Sciatic nerve (tissue), 2 donors: ENCODE results near the gene TADA3. TPM values are rescaled to one million over a fixed set of nuclear protein-coding genes. Genes with fewer than 3 reads are reported as not detected.

Experiments used
- ATAC-seq: fragments of 200-7000 bp; cut with Tn5 transposase; one replicate; pipeline ENCODE4 v1.9.1; 2020; ENCODE audit warnings: mild to moderate bottlenecking, moderate library complexity
- DNase-seq: peaks from one replicate; pipeline ENCODE4 v3.0.0-alpha.2; 2020; ENCODE audit warnings: low spot score
- intact Hi-C: fragments of 100-400 bp; cut with DNase I; formaldehyde crosslinking; loops from one replicate; pipeline ENCODE4 v1.14.2; 2022
- total RNA-seq: library from RNA; stranded (reverse); fragmentation: NEBNext Ultra II Directional; extraction: Animal tissue kit (Norgen Biotek cat#: 25700); gene quantifications from one replicate; pipeline ENCODE4 v1.2.1, GENCODE V29; 2021
- donor health status: DM: no; HTN: no; CAD: no.
- donor health status: DM: no; HTN: no; CAD: no.

TADA3 gene
- total RNA-seq, 1 donor from 2014 or later: 43.1 TPM

DNA sequence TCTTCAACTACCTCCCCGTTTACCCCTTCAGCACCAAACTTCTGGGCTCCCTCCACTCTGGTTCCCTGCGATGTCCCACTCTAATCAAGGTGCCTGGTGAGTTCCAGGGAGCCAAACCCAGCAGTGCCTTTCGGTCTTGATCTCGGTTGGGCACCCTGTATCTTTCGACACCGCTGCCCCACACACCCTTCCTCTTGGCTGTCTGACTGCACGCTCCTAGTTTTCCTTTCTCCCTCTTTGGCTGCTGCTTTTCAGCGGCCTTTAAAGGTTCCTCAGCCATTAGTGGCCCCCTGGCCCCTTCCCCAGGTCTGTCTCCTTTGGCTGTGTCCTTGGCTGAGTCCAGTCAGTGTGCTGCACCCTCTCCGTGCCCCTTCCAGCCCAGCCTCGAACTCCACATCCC is 18.6 kb upstream of the TADA3 start:
- intact Hi-C loops: no loop called here
- ATAC-seq (peak; percentile 9), DNase-seq (no peak)

- ATAC-seq: peak; percentile 33
- intact Hi-C loops: no loop called here
- no peak for DNase-seq
These were observed 18.1 kb upstream of the TADA3 start for GRCh38 chr3:9810433-9810770.

- DNase-seq (peak; percentile 89), ATAC-seq (peak; percentile 84)
- intact Hi-C loops: no loop called here
These were observed 17.6 kb upstream of the TADA3 start, which contains the start of gene TTLL3 for GRCh38 chr3:9809615-9810432. Gene TTLL3 (plus strand): TSS chr3:9810262. CDS start chr3:9810662, 400 bp downstream.

DNA sequence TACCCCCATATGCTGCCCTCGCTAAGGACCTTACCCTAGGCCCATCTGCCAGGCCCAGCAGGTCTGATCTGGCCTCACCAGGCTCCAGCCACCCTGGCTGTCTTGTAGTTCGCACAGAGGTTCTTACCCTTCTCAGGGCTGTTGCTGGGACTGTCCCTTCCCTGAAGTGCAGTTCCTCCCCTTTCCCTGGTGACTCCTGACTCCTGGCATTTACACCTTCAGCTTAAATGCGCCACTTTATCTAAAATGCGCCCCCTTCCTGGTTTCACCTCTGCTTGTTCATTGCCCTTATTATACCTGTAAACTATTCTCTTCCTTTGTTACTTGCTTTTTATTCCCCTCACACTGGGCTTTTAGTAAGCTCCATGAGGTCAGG is 17.0 kb upstream of the TADA3 start:
- DNase-seq (no peak), ATAC-seq (peak; percentile 20)
- intact Hi-C loops: no loop called here

- DNase-seq (no peak), ATAC-seq (no peak)
- intact Hi-C loops: no loop called here
These were observed 16.2 kb upstream of the TADA3 start for GRCh38 chr3:9808345-9809037.

- intact Hi-C loops: no loop called here
- DNase-seq (no peak), ATAC-seq (no peak)
These were observed 15.7 kb upstream of the TADA3 start for GRCh38 chr3:9807981-9808344.

DNA sequence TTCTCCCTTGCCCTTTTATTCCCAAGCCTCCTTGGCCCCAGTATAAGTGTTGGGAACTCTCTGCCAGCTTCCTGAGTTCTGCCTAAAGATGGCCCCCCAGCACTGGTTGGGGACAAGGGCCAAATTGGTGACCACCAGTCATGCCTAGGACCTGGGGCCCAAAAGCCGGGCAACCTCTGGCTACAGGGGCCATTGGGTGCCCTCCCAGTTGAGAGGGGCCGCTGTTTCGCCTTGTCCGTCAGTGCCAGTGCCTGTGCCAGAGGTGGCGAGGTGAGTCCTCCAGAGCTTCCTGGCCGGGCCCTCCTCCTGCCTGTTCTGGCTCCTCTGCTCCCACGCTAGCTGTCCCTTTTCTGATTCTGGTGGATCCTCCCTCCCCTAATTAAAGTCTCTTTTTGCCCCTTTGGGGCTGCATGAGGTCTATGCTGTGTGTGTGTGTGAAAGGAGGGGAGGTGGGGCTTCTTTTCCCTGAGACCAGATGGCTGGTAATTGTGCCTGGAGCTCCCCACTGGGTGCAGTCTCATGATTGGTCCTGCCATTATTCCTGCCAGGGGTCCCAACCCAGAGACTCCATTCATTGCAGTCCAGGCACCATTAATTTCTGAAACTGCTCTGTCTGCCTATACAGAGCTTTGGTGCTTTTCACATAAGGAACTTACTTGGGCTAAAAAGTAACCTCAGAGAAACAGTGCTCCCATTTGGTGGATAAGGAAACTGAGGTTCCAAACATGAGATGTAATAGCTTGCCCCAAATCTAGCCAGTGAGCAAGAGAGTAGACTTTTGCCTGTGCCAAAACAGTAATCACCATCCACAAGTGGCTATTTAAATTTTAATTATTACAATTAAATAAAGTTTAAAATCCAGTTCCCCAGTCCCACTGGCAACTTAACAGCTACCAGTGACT is 14.7 kb upstream of the TADA3 start:
- no peak for ATAC-seq
- intact Hi-C loops: no loop called here
- no peak for DNase-seq

DNA sequence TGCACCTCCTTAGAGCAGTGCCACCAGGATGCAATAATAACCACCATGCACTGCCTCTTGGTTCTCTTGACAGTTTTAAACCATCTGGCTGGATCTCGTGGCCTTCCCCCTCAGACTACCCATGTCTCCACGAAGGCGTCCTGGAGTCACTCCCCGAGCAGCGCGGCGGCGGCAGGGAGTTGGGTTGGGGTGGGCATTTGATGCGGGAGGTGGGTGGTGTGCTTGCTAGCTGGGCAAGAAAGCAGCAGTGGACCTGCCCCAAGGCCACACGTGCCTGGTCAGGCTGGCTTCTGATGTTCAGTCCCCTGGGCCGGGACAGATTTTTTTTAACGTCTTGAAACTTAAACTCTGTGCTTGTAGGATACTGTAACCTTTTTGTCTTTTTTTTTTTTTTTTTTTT is 13.9 kb upstream of the TADA3 start:
- ATAC-seq (no peak), DNase-seq (no peak)

DNA sequence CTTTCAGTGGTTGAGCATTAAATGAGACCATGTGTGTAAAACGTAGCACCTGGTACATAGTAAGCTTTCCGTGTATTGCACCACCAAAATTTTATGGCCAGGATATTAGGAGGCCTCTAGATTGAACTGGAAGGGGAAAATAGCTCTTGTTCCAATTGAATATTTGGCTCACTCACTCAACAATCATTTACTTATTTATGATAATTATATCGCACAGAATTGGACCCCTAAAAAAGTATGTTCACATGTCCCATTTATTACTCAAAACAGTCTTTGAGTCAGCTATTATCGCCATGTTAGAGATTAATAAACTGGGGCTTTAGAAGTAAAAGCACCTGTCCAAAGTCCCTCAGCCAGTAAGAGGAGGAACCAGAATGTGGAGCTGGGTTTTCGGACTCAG is 12.7 kb upstream of the TADA3 start:
- DNase-seq: no peak
- intact Hi-C loops: no loop called here
- no peak for ATAC-seq

More for the DNA sequence above, 13.9 kb upstream of the TADA3 start:
- intact Hi-C loops: no loop called here

DNA sequence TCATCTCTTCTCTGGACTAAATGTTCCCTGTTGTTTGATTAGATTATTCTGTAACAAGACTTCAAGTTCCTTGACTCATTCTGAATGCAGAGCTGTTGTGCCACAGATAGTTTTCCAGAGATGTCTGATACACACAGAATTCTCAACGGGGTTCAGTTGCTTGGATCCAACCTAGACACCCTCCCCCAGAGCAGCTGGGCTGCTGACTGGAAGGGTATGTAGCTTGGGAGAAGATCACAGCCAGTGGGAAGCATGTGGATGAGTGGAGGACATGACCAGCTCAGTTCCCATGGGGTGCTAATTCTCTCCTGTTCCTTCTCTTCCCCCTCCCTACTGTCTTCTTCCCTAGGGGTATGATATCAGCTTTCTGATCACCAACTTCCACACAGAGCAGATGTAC is 11.2 kb upstream of the TADA3 start:
- DNase-seq (no peak), ATAC-seq (no peak)
- intact Hi-C loops: no loop called here

GRCh38 chr3:9800529-9800928 is 8.3 kb upstream of the TADA3 start:
- intact Hi-C loops: no loop called here
- no peak for DNase-seq
- ATAC-seq: no peak

DNA sequence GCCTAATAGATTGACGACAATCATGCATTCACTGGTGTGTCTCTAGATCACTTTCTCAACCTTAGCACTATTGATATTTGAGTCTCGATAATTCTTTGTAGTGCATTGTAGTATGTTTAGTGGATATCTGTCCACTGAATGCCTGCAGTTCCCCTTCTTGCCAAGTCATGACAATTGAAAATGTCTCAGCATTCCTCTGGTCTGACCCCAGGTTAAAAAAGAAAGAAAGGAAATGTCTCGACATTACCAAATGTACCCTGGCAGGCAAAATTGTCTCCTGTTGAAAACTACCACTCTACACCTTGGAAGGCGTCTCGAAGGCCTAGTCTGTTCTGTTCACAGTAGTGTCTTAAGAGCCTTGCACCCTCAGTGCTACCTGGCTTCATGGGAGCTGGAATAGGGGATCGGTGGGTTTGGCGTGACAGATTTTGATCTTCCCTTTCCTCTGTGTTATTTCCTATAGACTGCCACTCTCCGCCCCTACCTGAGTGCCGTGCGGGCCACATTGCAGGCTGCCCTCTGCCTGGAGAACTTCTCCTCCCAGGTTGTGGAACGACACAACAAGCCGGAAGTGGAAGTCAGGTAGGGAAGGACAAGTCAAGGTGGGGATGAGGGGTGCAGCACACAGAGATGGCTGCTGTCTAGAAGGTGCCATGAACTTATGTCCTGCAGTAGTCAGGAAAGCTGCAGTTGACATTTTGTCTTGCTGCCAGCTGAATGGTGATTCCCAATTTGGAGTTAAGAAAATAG is 5.1 kb upstream of the TADA3 start:
- DNase-seq: no peak
- ATAC-seq: no peak
- intact Hi-C loops: no loop called here

DNA sequence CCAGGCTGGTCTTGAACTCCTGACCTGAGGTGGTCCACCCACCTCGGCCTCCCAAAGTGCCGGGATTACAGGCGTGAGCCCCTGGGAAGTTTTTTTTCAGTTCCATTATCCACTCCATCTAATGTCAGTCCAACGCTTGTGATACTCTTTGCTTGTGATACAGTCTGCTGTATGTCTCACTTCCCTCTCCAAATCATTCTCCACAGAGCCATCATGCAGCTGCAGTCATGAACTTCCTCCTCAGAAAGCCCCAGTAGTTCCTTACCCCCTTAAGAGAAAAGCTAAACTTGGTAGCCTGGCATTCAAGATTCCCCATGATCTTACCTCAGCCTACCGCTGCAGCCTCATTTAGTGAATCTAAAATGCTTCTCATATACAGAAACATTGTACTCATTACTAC is 2.9 kb upstream of the TADA3 start:
- DNase-seq: no peak
- intact Hi-C loops: no loop called here
- no peak for ATAC-seq

GRCh38 chr3:9794400-9794799 is 2.1 kb upstream of the TADA3 start:
- DNase-seq: no peak
- intact Hi-C loops: no loop called here
- ATAC-seq: no peak

- DNase-seq (no peak), ATAC-seq (peak; percentile 4)
- intact Hi-C loops: no loop called here
These were observed 998 bp upstream of the TADA3 start for GRCh38 chr3:9793161-9793781.

GRCh38 chr3:9791790-9792404 is 376 bp downstream of the TADA3 start:
- ATAC-seq (no peak), DNase-seq (no peak)
- intact Hi-C loops: no loop called here

DNA sequence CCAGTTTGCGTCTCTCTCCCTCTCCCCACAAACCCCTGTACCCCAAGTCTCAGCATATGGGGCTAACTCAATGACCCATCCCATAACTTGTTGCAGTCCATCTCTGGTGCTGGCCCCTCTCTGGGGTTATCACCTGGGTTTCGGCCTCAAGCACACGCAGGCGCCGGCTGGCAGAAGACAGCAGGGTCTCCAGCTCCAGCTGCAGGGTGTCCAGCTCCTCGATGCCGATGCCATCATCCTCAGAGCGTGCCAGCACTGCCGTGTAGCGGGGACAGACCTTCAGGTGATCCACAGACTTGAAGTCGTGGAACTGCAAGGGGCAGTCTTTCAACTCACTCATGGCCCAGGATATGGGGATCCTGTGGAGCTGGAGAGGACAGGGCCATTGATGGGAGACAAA is 1.1 kb downstream of the TADA3 start:
- ATAC-seq (no peak), DNase-seq (no peak)
- intact Hi-C loops: no loop called here

DNA sequence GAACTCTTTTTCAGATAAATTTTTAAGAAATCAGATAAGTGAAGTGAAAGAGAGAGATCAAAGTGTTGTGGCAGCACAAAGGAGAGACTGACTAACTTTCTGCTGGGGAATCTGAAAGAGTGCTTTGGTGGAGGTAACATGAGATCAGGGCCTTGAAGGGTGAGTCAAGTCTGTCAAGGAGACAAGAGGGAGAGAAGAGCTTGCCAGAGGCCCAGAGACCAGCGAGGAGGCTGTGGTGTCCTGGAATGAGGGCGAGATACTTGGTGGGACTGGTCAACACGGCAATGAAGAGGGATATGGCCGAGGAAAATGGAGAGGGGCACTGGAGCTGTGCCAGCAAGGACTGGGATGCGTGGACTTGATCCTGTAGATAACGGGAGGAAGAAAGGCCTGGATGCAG is 4.6 kb downstream of the TADA3 start:
- no peak for DNase-seq
- intact Hi-C loops: no loop called here
- no peak for ATAC-seq
